Limb (tissue), 2 donors: ENCODE measurements around the gene MLH1.
"Not testable (repeated sequence)": the region's sequence is repeated elsewhere in the genome, so short reads cannot be mapped to it uniquely, and the experiment has no call there.

Experiments
- DNase-seq, 2 donors: peaks; one replicate each; pipeline ENCODE4 v3.0.0-alpha.2; 2016; ENCODE audit errors: extremely low spot score in 2 of 2

MLH1 gene

GRCh38 chr3:37032961-37033360, 39.6 kb downstream of the MLH1 start:
- peak in 1 of 2 donors; percentile 29 for DNase-seq

GRCh38 chr3:37037352-37037751, 44.0 kb downstream of the MLH1 start:
- no peak for DNase-seq

DNA sequence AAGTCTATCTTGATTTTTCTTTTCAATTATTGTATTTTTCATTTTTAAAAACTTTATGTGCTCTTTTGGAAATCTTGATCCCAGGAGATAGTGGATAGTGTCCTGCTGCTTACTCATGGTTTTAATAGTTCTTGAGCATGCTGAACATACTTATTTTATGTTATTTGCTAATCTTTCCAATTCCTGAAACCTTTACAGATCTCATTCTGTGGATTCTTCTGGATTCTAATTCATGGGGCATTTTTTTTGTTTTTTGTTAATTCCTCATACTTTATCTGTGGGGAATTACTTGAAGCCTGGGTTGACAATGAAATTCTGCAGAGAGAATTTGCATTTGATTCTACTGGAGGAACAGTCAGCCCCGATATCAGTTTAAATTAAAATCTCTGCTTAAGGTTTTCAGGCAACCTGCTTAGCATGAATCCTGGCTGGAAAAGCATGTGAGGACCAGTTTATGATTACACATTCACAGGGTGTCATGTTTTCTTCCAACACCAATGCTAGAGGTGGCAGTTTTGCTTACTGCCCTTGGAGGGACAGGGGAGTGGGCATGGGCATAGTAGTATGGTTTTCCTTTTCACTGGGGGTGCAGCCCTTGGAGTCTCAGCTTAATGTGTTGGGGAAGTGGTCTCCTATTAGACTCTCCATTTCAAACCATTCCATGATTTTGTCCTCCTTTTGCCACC, 46.0 kb downstream of the MLH1 start:
- no peak for DNase-seq

DNA sequence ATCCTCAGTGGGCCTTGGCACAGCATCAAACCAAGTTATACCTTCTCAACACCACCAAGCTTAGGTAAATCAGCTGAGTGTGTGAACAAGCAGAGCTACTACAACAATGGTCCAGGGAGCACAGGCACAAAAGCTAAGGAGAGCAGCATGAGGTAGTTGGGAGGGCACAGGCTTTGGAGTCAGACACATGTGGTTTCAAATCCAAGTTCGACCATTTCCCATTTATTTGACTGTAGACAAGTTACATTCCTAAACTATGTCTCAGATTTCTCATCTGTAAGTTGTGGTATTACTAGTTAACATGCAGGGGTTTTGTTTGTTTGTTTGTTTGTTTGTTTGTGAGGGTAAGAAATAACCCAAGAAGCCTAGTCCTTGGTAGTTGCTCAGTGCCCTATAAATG, 46.9 kb downstream of the MLH1 start:
- DNase-seq = no peak

DNA sequence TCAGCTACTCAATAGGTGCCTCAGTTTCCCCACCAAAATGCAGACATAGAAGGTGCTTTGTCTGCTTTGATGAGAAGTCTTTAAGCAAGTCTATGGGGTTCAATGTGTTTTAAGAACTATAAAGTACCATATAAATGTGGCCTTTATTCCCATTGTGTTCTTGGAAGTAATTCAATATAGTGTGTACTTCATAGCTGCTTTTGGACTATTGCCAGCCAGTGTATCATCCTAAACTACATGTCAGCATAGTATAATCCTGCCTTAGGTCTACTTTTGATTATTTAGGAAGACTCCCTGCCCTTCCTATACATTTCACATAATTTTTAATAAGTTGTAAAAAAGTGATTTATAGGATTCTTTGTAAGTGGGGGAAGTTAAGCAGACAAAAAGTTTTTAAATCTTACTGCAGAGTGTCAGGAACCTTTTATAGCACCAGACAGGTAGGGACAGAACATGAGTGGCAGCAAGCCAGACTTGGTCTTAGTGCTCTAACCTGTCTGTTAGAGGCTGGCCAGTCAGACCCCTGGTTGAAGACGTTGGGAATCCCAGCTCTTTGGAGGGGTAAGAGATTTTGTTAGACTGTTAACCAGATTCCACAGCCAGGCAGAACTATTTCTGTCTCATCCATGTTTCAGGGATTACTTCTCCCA, 48.4 kb downstream of the MLH1 start:
- DNase-seq = no peak

DNA sequence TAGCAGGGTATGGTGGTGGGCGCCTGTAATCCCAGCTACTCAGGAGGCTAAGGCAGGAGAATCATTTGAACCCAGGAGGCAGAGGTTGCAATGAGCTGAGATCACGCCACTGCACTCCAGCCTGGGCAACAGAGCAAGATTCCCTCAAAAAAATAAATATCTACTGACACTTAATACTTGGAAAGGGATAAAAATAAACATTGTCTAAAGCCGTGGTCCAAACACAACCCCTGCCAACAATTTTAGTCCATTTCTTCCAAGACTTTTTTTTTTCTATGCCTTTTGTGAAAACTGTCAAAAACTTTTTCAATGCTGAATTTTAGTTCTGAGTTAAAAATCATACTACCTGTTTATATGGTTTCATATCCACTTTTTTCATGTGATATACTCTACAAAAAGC, 49.4 kb downstream of the MLH1 start:
- DNase-seq = not testable (repeated sequence)

DNA sequence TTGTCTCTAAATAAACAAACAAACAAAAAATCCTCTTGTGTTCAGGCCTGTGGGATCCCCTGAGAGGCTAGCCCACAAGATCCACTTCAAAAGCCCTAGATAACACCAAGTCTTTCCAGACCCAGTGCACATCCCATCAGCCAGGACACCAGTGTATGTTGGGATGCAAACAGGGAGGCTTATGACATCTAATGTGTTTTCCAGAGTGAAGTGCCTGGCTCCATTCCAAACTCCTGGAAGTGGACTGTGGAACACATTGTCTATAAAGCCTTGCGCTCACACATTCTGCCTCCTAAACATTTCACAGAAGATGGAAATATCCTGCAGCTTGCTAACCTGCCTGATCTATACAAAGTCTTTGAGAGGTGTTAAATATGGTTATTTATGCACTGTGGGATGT, 57.0 kb downstream of the MLH1 start:
- DNase-seq = peak; percentile 45 to 54

DNA sequence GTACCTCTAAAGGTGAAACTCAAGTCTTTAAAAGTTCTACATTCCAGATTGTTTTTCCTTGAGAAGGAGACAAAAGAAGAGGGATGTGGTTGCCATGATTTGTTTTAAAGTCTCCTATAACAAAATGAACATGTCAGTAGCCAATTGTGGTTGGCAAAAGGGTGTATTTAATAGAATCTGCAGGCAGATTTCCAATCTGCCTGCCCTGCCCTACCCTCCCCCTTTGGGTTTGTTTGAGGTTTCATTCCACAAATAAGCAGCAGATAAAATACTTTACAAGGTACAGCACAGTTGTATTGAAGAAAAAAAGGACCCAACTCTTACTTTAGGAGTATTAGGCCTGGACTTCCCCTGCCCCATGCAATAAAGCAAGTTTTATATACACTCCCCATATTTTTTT, 59.5 kb downstream of the MLH1 start:
- no peak for DNase-seq

GRCh38 chr3:37053337-37053736, 60.0 kb downstream of the MLH1 start:
- DNase-seq = no peak

- no peak for DNase-seq
Measured at GRCh38 chr3:37053753-37054152, 60.4 kb downstream of the MLH1 start.

- DNase-seq = peak in 1 of 2 donors; percentile 50
Measured at GRCh38 chr3:37054370-37054769, 61.1 kb downstream of the MLH1 start.

GRCh38 chr3:37055077-37055476, 61.8 kb downstream of the MLH1 start:
- not testable (repeated sequence) for DNase-seq

DNA sequence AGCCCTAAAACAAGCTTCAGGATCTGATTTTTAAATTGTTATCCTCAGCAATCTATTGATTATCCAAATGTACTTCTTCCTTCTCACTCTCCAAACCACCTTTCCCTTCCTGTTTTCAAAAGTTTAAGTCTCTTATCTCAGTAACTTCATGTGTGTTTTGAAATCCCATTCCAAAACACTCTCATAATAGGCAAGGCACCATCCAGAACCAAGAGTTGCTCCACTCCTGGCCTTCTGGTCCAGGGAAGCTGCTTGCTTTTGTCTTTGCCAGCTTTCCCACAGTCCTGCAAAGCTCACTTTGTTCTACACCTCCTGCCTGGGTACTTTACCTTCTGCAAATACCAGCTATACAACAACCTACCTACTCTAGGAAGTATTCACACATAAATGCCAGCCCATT, 63.5 kb downstream of the MLH1 start:
- no peak for DNase-seq

- no peak for DNase-seq
Measured at GRCh38 chr3:37058117-37058516, 64.8 kb downstream of the MLH1 start.

- DNase-seq = no peak
Measured at GRCh38 chr3:37064747-37065146, 71.4 kb downstream of the MLH1 start.

DNA sequence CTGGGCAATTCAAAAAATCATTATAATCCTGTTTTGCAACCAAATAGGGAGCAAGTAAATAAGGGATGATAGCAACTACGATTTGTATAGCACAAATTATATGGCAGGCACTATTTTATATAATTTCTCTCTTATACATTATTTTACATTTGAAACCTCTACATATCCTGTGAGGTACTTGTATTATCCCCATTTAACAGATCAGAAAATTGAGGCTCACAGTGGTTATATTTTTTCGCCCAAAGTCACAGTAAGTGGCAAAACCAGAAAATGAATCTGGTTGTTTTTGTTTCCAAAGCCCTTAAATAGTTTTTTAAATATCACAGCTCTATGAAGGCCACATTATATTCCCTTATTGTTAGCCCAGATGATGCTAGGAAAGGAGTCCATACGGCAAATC, 74.3 kb downstream of the MLH1 start:
- DNase-seq = no peak

DNA sequence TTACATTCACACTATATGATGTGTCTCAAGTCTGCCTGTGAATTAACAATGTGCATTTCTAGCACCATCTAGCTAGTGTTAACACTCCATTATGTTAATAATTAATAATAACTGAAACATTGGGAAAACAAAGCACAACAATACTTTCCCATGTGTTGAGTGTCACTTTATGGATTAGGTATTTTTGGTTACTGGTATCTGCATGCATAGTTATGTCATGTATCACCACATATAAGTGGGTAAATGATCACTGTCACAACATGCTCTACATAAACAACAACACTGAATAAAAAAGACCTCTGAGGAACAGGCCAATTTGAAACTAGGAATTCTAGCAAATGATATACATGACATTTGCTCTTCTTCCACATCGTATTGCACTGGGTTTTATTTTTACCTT, 74.7 kb downstream of the MLH1 start:
- DNase-seq = no peak

DNA sequence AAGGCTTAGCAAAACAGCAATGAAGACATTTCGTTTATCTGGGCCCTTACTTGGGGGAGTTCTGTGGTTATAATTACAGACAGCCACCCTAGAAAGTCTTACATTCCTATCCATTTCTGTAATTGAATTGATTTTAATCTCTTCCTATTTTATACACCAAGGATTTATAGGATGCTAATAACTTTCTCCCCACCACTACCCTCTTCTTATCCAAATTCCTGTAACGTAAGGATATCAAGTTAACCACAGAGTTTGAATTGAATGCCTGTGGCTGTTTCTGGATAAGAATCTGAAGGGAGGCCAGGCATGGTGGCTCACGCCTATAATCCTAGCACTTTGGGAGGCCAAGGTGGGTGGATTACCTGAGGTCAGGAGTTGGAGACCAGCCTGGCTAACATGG, 78.6 kb downstream of the MLH1 start:
- DNase-seq = no peak

DNA sequence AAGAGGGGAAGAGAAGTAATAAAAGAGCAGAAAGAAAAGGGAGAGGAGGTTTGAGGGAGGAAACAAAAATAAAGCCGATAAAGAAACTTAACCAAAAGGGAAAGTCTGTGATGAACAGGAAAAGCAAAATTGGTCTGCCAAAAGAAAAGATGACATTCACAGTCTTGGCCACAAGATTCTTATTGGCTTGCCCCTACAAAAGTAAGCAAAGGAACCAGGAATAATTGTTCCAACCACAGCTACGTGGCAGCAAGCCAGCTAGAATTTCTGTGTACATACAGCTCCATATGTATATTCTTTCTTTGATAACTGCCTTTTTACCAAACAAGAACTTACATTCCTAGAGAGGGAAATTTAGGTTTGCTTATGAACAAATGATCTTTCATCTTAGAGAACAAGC, 79.6 kb downstream of the MLH1 start:
- peak; percentile 43 to 75 for DNase-seq

DNA sequence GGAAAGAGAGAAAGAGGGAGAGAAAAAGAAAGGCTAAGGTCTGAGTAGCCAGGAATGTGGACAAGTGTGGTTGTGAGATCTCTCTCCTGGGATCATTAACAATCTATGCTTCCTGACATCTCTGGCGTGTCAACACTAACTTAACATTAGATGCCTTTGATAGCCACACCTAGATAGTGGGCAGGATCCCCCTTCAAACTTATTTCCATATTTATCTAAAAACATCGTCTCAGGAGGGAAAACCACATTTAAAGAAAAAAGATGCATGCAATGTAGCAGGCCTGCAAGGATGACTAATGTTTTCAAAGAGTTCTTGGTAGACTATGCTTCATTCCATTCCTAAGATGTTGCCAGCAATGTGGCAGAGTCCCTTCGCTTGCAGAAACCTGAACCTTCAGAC, 80.9 kb downstream of the MLH1 start:
- no peak for DNase-seq

- DNase-seq = no peak
Measured at GRCh38 chr3:37075955-37076354, 82.6 kb downstream of the MLH1 start.

DNA sequence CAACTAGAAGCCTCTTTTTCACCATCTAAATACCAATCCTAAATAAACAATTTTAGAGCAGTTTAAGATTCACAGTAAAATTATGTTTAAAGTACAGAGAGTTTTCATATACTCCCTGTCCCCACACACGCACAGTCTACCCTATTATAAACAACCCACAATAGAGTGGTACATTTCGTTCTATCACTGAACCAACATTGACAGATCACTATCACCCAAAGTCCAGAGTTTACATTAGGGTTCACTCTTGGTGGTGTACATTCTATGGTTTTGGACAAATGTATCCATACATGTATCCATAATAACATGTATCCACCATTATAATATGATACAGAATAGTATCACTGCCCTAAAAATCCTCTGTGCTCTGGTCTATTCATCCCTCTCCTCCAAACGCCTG, 89.0 kb downstream of the MLH1 start:
- no peak for DNase-seq

DNA sequence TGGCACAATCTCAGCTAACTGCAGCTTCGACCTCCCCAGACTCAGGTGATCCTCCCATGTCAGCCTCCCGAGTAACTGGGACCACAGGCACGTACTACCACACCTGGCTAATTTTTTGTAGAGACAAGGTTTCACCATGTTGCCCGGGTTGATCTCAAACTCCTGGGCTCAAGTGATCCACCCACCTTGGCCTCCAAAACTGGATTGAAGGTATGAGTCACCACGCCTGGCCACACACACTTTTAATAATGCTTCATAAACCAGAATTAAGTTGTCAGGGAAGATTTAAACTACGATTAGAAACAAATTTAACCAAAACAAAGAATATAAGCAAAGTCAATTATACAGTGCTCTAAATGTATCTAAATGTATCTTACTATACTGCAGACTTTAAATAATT, 93.6 kb downstream of the MLH1 start:
- no peak for DNase-seq
